Colonic mucosa (tissue), 4 donors: ENCODE results near the gene ZNF343. TPM values are rescaled to one million over a fixed set of nuclear protein-coding genes. Genes with fewer than 3 reads are reported as not detected.
A peak's percentile ranks its signal among the peaks of the same experiment; 100 is the strongest.
"Not testable (repeated sequence)": the region's sequence is repeated elsewhere in the genome, so short reads cannot be mapped to it uniquely, and the experiment has no call there.

ENCODE experiments used
- DNase-seq: peaks from one replicate; pipeline ENCODE4 v3.0.0-alpha.2; 2020
- H3K27ac ChIP-seq: fragments of 200-600 bp; one replicate; pipeline ENCODE4 v1.8.0; 2021
- H3K27me3 ChIP-seq: fragments of 200-600 bp; one replicate; pipeline ENCODE4 v1.8.0; 2021
- H3K36me3 ChIP-seq: fragments of 200-600 bp; one replicate; pipeline ENCODE4 v1.8.0; 2021
- H3K4me1 ChIP-seq: fragments of 200-600 bp; one replicate; pipeline ENCODE4 v1.8.0; 2021; ENCODE audit warnings: mild to moderate bottlenecking
- H3K4me3 ChIP-seq: fragments of 200-600 bp; one replicate; pipeline ENCODE4 v1.8.0; 2021
- H3K9ac ChIP-seq, 2 donors: one replicate each; pipeline ENCODE4 v1.7.0; 2013; ENCODE audit warnings: control low read depth in 2 of 2, low read depth in 2 of 2, low read length in 2 of 2
- H3K9me3 ChIP-seq: fragments of 200-600 bp; one replicate; pipeline ENCODE4 v1.8.0; 2021
- CTCF ChIP-seq: fragments of 200-600 bp; IDR thresholded peaks from one replicate; pipeline ENCODE4 v1.8.0; 2022; ENCODE audit warnings: antibody characterized with exemption, mild to moderate bottlenecking
- intact Hi-C: fragments of 100-400 bp; cut with DNase I; formaldehyde crosslinking; loops from one replicate; pipeline ENCODE4 v1.14.1; 2022
- total RNA-seq, 2 donors: library from RNA; stranded (reverse); fragmentation: NEBNext Ultra II Directional in 1 of 2; extraction: Animal tissue kit (Norgen Biotek cat#: 25700) in 1 of 2; gene quantifications; one replicate each; pipeline ENCODE4 v1.2.1, GENCODE V29; 2021
- donor health status: healthy.
- donor health status: DM: no; HTN: no; CAD: no.
- donor health status: DM: no; HTN: no; CAD: no.

Gene ZNF343
- total RNA-seq, 2 donors from 2014 or later: 6.5 to 8.5 TPM

- Histone ChIP-seq H3K4me1 (peaks cover 4% of the 10 kb centered on the region), H3K4me3 (no peak overlapping the region), H3K9ac (no peak overlapping the region), H3K9me3 (no peaks in the 10 kb centered on the region), H3K27me3 (no peaks in the 10 kb centered on the region), H3K27ac (no peak overlapping the region), H3K36me3 (no peaks in the 10 kb centered on the region)
- TF ChIP-seq CTCF: no peak
- DNase-seq: no peak
- intact Hi-C loops: no loop called here
Measured at GRCh38 chr20:2509794-2510193, 1.1 kb upstream of the ZNF343 start.

GRCh38 chr20:2509468-2509781 lies 710 bp upstream of the ZNF343 start:
- Histone ChIP-seq H3K9ac (peak overlapping the region; percentile 31 to 90), H3K4me1 (peaks cover 4% of the 10 kb centered on the region), H3K36me3 (no peaks in the 10 kb centered on the region), H3K27me3 (no peaks in the 10 kb centered on the region), H3K9me3 (no peaks in the 10 kb centered on the region), H3K27ac (peak overlapping the region; percentile 71), H3K4me3 (peak overlapping the region; percentile 97)
- TF ChIP-seq CTCF: no peak
- intact Hi-C loops: no loop called here
- no peak for DNase-seq

GRCh38 chr20:2507875-2508630 lies 662 bp downstream of the ZNF343 start:
- intact Hi-C loops: no loop called here
- peak overlapping the region; percentile 71 for H3K27ac ChIP-seq
- TF ChIP-seq CTCF: no peak
- H3K4me1 ChIP-seq: peaks cover 4% of the 10 kb centered on the region
- DNase-seq: peak; percentile 44
- H3K36me3 ChIP-seq: no peaks in the 10 kb centered on the region
- H3K9ac ChIP-seq: peak overlapping the region; percentile 83 to 90
- no peaks in the 10 kb centered on the region for H3K27me3 ChIP-seq
- no peaks in the 10 kb centered on the region for H3K9me3 ChIP-seq
- peak overlapping the region; percentile 97 for H3K4me3 ChIP-seq

- no peak for TF ChIP-seq CTCF
- no peaks in the 10 kb centered on the region for H3K36me3 ChIP-seq
- intact Hi-C loops: no loop called here
- DNase-seq: no peak
- no peak overlapping the region for H3K27ac ChIP-seq
- H3K9me3 ChIP-seq: no peaks in the 10 kb centered on the region
- peak overlapping the region; percentile 97 for H3K4me3 ChIP-seq
- no peaks in the 10 kb centered on the region for H3K27me3 ChIP-seq
- peaks cover 4% of the 10 kb centered on the region for H3K4me1 ChIP-seq
- H3K9ac ChIP-seq: no peak overlapping the region
Measured at GRCh38 chr20:2507464-2507863, 1.3 kb downstream of the ZNF343 start.

GRCh38 chr20:2506426-2506825 lies 2.3 kb downstream of the ZNF343 start:
- H3K27me3 ChIP-seq, H3K9me3 ChIP-seq, H3K9ac ChIP-seq, H3K27ac ChIP-seq, H3K4me3 ChIP-seq, intact Hi-C loops, H3K36me3 ChIP-seq, DNase-seq, H3K4me1 ChIP-seq: not testable (repeated sequence)

- DNase-seq, intact Hi-C loops, H3K36me3 ChIP-seq, H3K4me3 ChIP-seq, H3K9me3 ChIP-seq, H3K27me3 ChIP-seq, H3K4me1 ChIP-seq, H3K9ac ChIP-seq, H3K27ac ChIP-seq: not testable (repeated sequence)
Measured at GRCh38 chr20:2504803-2505202, 3.9 kb downstream of the ZNF343 start.

- H3K4me1 ChIP-seq, H3K27ac ChIP-seq, H3K36me3 ChIP-seq, H3K9ac ChIP-seq, DNase-seq, H3K4me3 ChIP-seq, H3K27me3 ChIP-seq, intact Hi-C loops, H3K9me3 ChIP-seq: not testable (repeated sequence)
Measured at GRCh38 chr20:2502808-2503384, 5.8 kb downstream of the ZNF343 start.
